DMS53 (cell line): ENCODE measurements around the gene ZNF607.

Source experiments
- DNase-seq: peaks from one replicate; lab custom pipeline; 2025; lab: John Stamatoyannopoulos, UW

The ZNF607 gene

GRCh38 chr19:37654118-37654517 lies 65.4 kb downstream of the ZNF607 start:
- DNase-seq = no peak
